Measurements from ENCODE around the gene CRISP1. TPM values are rescaled to one million over a fixed set of nuclear protein-coding genes. Genes with fewer than 3 reads are reported as not detected.
"Not testable (repeated sequence)": the region's sequence is repeated elsewhere in the genome, so short reads cannot be mapped to it uniquely, and the experiment has no call there.

CRISP1 gene
- total RNA-seq = not detected

DNA sequence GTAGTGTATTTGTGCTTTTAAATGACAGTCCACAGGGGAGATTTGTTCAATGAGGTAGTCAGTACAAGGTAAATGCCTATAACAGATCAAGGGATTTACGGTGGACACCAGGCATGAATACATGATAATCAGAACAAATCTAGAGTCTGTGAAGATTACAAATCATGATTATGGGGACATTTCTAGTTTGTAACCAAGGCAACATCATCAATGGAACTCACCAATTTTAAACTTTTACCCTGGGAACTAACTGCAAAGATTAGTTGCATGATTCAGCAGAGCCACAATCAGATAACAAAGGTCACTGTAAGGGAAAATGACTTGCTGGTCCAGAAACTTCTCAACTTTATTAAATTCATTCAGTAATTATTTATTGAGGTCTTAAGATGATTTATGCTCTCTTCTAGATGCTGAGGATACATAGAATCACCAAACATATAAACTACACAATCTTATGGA lies at the start of gene CRISP1:
TSS of gene CRISP1 (minus strand) at position 51 of the 459 bp plus-strand sequence. CDS start 9,135 bp downstream, outside the sequence.
- POLR2A ChIA-PET = no interaction called here
- CTCF ChIA-PET = no interaction called here
- DNase-seq = no peak
- Mint-ChIP-seq H3K4me1 (no peaks in the 10 kb centered on the region), H3K9me3 (peaks cover 3% of the 10 kb centered on the region), H3K27ac (no peak within 1 kb of the TSS), H3K4me3 (no peak within 1 kb of the TSS), H3K36me3 (ENCODE audit: low read depth) (no peaks in the 10 kb centered on the region), H3K27me3 (no peaks in the 10 kb centered on the region)

DNA sequence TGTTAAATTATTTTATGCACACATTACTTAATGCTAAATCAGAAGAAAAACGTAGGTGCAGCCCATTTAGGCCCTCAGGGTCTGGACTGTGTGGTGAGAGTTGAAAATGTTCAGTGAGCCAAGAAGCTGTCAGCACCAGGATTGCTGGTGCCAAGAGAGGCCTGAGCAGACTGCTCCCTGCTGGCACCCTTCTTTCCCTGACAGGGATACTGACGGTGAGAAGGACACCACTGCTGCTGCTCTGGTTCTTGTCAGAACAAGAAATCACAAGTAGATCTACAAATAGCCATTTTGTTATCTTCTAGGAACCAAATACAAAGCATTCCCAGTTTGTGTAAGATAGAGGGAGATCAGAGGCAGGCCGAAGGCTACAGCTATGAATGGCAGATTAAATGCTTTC lies 48.7 kb upstream of the CRISP1 start:
- Mint-ChIP-seq H3K4me1 (no peaks in the 10 kb centered on the region), H3K27ac (no peak overlapping the region), H3K4me3 (no peak overlapping the region), H3K36me3 (ENCODE audit: low read depth) (no peaks in the 10 kb centered on the region), H3K27me3 (no peaks in the 10 kb centered on the region), H3K9me3 (peaks cover 2% of the 10 kb centered on the region)
- CTCF ChIA-PET = no interaction called here
- POLR2A ChIA-PET = no interaction called here
- DNase-seq = no peak

- DNase-seq = no peak
- ChIA-PET CTCF (no interaction called here), POLR2A (no interaction called here)
- Mint-ChIP-seq H3K27ac (no peak overlapping the region), H3K4me1 (no peaks in the 10 kb centered on the region), H3K9me3 (peaks cover 2% of the 10 kb centered on the region), H3K27me3 (no peaks in the 10 kb centered on the region), H3K36me3 (ENCODE audit: low read depth) (no peaks in the 10 kb centered on the region), H3K4me3 (no peak overlapping the region)
Observed at GRCh38 chr6:49913636-49914375, 47.5 kb upstream of the CRISP1 start.

- no peak overlapping the region for H3K27ac Mint-ChIP-seq
- peaks cover 1% of the 10 kb centered on the region for H3K9me3 Mint-ChIP-seq
- no peaks in the 10 kb centered on the region for H3K4me1 Mint-ChIP-seq
- DNase-seq = no peak
- H3K36me3 Mint-ChIP-seq (ENCODE audit: low read depth) = no peaks in the 10 kb centered on the region
- no peaks in the 10 kb centered on the region for H3K27me3 Mint-ChIP-seq
- ChIA-PET CTCF (no interaction called here), POLR2A (no interaction called here)
- H3K4me3 Mint-ChIP-seq = no peak overlapping the region
Observed at GRCh38 chr6:49912196-49912595, 45.9 kb upstream of the CRISP1 start.

- ChIA-PET CTCF (no interaction called here), POLR2A (no interaction called here)
- no peaks in the 10 kb centered on the region for H3K9me3 Mint-ChIP-seq
- H3K27me3 Mint-ChIP-seq = no peaks in the 10 kb centered on the region
- no peak for DNase-seq
- no peaks in the 10 kb centered on the region for H3K36me3 Mint-ChIP-seq (ENCODE audit: low read depth)
- H3K4me1 Mint-ChIP-seq = no peaks in the 10 kb centered on the region
- H3K4me3 Mint-ChIP-seq = no peak overlapping the region
- H3K27ac Mint-ChIP-seq = no peak overlapping the region
Observed at GRCh38 chr6:49911252-49911651, 44.9 kb upstream of the CRISP1 start.

- CTCF ChIA-PET = no interaction called here
- Mint-ChIP-seq H3K27ac (no peak overlapping the region), H3K27me3 (no peaks in the 10 kb centered on the region), H3K9me3 (no peaks in the 10 kb centered on the region), H3K4me3 (no peak overlapping the region), H3K4me1 (no peaks in the 10 kb centered on the region), H3K36me3 (ENCODE audit: low read depth) (no peaks in the 10 kb centered on the region)
- DNase-seq = no peak
- POLR2A ChIA-PET = no interaction called here
Observed at GRCh38 chr6:49909563-49909962, 43.2 kb upstream of the CRISP1 start.

- POLR2A ChIA-PET = no interaction called here
- no peaks in the 10 kb centered on the region for H3K4me1 Mint-ChIP-seq
- H3K27me3 Mint-ChIP-seq = no peaks in the 10 kb centered on the region
- H3K9me3 Mint-ChIP-seq = no peaks in the 10 kb centered on the region
- H3K4me3 Mint-ChIP-seq = no peak overlapping the region
- CTCF ChIA-PET = no interaction called here
- DNase-seq = no peak
- H3K36me3 Mint-ChIP-seq (ENCODE audit: low read depth) = no peaks in the 10 kb centered on the region
- no peak overlapping the region for H3K27ac Mint-ChIP-seq
Observed at GRCh38 chr6:49906526-49906925, 40.2 kb upstream of the CRISP1 start.

DNA sequence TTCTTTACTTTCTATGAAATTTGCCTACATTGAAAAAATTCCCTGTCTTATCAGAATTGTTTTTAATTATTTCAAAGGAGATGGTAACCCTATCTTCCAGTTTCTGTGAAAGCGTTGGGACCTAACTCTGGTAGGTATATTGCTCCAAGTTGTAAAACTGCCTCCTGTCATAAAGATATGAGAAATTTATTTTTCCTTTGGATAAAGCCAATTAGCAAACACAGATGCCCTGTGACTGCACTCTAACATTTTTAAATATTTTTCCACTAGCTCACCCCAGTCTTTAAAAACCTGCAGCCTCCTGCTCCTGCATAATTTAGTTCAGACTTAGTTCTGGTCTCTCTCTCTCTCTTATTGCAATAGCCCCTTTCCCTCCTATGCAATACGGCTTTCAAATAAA lies 39.0 kb upstream of the CRISP1 start:
- no peaks in the 10 kb centered on the region for H3K36me3 Mint-ChIP-seq (ENCODE audit: low read depth)
- no peaks in the 10 kb centered on the region for H3K9me3 Mint-ChIP-seq
- no peaks in the 10 kb centered on the region for H3K27me3 Mint-ChIP-seq
- POLR2A ChIA-PET = no interaction called here
- no peak for DNase-seq
- CTCF ChIA-PET = interaction anchor here (0.6 kb wide), 1 partner anchor 20 kb away, joined by 4 read pairs; no protein-coding TSS in a partner anchor
- H3K27ac Mint-ChIP-seq = no peak overlapping the region
- no peaks in the 10 kb centered on the region for H3K4me1 Mint-ChIP-seq
- no peak overlapping the region for H3K4me3 Mint-ChIP-seq

GRCh38 chr6:49902856-49903255 lies 36.5 kb upstream of the CRISP1 start:
- POLR2A ChIA-PET = no interaction called here
- Mint-ChIP-seq H3K36me3 (ENCODE audit: low read depth) (no peaks in the 10 kb centered on the region), H3K27ac (no peak overlapping the region), H3K4me3 (no peak overlapping the region), H3K9me3 (no peaks in the 10 kb centered on the region), H3K4me1 (no peaks in the 10 kb centered on the region), H3K27me3 (no peaks in the 10 kb centered on the region)
- CTCF ChIA-PET = no interaction called here
- DNase-seq = no peak

GRCh38 chr6:49898904-49899566 lies 32.7 kb upstream of the CRISP1 start:
- DNase-seq = no peak
- ChIA-PET CTCF (no interaction called here), POLR2A (no interaction called here)
- Mint-ChIP-seq H3K4me3 (no peak overlapping the region), H3K27me3 (no peaks in the 10 kb centered on the region), H3K9me3 (peaks cover 3% of the 10 kb centered on the region), H3K4me1 (no peaks in the 10 kb centered on the region), H3K27ac (no peak overlapping the region), H3K36me3 (ENCODE audit: low read depth) (no peaks in the 10 kb centered on the region)

GRCh38 chr6:49895553-49895952 lies 29.2 kb upstream of the CRISP1 start:
- CTCF ChIA-PET; H3K27me3 Mint-ChIP-seq; H3K4me1 Mint-ChIP-seq; POLR2A ChIA-PET; H3K36me3 Mint-ChIP-seq (ENCODE audit: low read depth); H3K9me3 Mint-ChIP-seq; DNase-seq; H3K4me3 Mint-ChIP-seq; H3K27ac Mint-ChIP-seq: not testable (repeated sequence)

DNA sequence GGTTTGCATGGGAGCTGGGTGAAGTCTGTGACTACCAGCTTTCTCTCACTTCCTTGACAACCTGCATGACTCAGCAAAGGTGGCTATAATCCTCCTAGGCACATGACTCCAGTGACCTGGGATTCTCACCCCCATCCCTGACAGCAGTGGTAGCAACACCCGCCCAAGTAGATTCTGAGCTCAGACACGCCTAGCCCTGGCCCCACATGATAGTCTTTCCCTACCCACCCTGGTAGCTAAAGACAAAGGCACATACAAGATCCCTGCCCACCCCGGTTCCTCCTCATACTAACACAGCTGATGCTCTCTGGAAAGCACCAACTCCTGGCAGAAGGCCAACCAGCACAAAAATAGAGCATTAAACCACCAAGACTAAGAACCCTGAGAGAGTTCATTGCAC lies 25.9 kb upstream of the CRISP1 start:
- Mint-ChIP-seq H3K4me3 (no peak overlapping the region), H3K36me3 (ENCODE audit: low read depth) (no peaks in the 10 kb centered on the region), H3K27me3 (no peaks in the 10 kb centered on the region), H3K4me1 (no peaks in the 10 kb centered on the region), H3K27ac (no peak overlapping the region), H3K9me3 (peaks cover 4% of the 10 kb centered on the region)
- POLR2A ChIA-PET = no interaction called here
- CTCF ChIA-PET = no interaction called here
- DNase-seq = no peak

GRCh38 chr6:49890988-49891387 lies 24.7 kb upstream of the CRISP1 start:
- Mint-ChIP-seq H3K4me1 (no peaks in the 10 kb centered on the region), H3K9me3 (peaks cover 4% of the 10 kb centered on the region), H3K36me3 (ENCODE audit: low read depth) (no peaks in the 10 kb centered on the region), H3K4me3 (no peak overlapping the region), H3K27me3 (no peaks in the 10 kb centered on the region), H3K27ac (no peak overlapping the region)
- ChIA-PET POLR2A (no interaction called here), CTCF (no interaction called here)
- DNase-seq = no peak

DNA sequence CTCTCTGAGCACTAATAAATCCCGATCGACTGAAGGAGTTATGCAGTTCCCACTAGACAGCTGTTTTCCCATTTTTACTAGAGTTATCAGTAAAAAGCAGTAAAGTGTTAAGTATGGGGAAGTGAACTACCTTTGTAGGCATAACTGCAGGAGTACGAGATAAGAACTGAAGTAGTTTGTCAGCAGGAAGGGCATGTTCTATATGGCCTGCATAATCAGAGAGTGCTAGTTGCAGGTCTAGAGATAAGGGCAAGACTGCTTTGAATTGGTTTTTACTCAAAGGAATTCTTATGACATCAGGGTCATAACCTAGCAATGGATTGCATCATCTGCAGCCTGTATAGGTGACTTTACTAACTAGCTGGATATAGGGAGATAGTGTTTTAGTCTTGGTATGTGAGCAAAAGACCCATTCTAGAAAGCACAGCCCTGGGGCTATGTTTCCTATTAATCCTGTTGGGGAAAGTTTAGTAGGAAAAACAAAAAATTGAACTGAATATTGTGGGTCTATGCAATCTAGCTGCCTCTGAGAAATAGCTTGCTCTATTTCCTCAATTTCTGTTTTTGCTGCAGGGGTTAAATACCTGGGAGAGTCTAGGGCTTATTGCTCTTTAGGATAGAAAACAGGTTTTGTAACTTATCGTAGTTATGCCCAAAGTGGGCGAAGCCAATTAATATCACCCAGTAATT lies 22.6 kb upstream of the CRISP1 start:
- H3K27me3 Mint-ChIP-seq = no peaks in the 10 kb centered on the region
- H3K9me3 Mint-ChIP-seq = peaks cover 5% of the 10 kb centered on the region
- no peak overlapping the region for H3K27ac Mint-ChIP-seq
- no peak for DNase-seq
- ChIA-PET CTCF (no interaction called here), POLR2A (no interaction called here)
- H3K4me1 Mint-ChIP-seq = no peaks in the 10 kb centered on the region
- H3K4me3 Mint-ChIP-seq = no peak overlapping the region
- H3K36me3 Mint-ChIP-seq (ENCODE audit: low read depth) = no peaks in the 10 kb centered on the region

All from activated CD4-positive, alpha-beta memory T cell treated with anti-CD3 and anti-CD28 coated beads, Interleukin-2, amount 10 ng/mL, durations not matched to agents 7 days and 5 days (primary cell).